ENCODE results near the gene WDR49. TPM values are rescaled to one million over a fixed set of nuclear protein-coding genes. Genes with fewer than 3 reads are reported as not detected.

Gene WDR49
- total RNA-seq = 10 to 100 TPM in 1 of 8 experiments, 1 to 10 TPM in 3, under 1 TPM in 2, not detected in 2; 0.46 to 60.4 (median 1.6) TPM

GRCh38 chr3:167653760-167654159, at the start of gene WDR49:
WDR49 (minus strand) TSS chr3:167653942; CDS start chr3:167653425, 517 bp downstream.
- Histone ChIP-seq H3K4me3 (peak within 1 kb of the TSS in 1 of 5 donors; percentile 13), H3K27ac (no peak within 1 kb of the TSS), H3K4me1 (replicated peaks in 1 of 2) (peaks cover 10 to 16% of the 10 kb centered on the region in 2 donors)
- in situ Hi-C loops (cut with MboI; ENCODE audit: low pct_unique_long_range_greater_than_20kb in 2 of 9, low sequenced_read_pairs in 9 of 9, unreplicated experiment in 9 of 9) = no loop called here
- ATAC-seq (replicated peaks in 6 of 8) = peak in 7 of 8 experiments; percentile 25 to 87 (median 59)
- WGBS, 10 experiments = 22 to 85% (median 46%) methylated on average over 1 of the region's 1 CpG; no CpG with 5 or more reads in 1 of the 10 experiments

- 80 to 100% (median 100%) methylated on average over 1 to 2 of the region's 2 CpGs; no CpG with 5 or more reads in 3 of the 10 experiments for WGBS, 10 experiments
Observed at GRCh38 chr3:167700926-167701325, 47.2 kb upstream of the WDR49 start.

DNA sequence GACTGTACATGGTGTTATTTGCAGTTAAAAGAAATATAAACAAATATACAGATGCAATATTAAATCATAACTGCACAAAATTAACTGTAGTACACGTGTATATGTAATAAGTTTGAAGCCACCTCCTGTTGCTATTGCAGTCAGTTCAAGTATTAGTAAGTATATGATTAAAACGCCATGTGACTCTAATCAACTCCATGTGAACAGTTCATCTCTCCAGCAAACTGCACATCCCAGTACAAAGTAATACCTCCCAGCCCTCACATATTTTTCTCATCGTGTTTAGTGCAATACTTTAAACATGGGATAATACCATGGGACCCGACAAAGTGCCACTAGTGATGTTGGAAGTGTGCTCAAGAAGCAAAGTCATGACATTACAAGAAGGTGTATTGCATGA, 46.3 kb upstream of the WDR49 start:
- Histone ChIP-seq H3K4me1 (replicated peaks in 1 of 2) (no peaks in the 10 kb centered on the region), H3K27ac (no peak overlapping the region), H3K4me3 (no peak overlapping the region)
- WGBS, 10 experiments = 0 to 100% (median 92%) methylated on average over 2 to 4 of the region's 4 CpGs
- in situ Hi-C loops (cut with MboI; ENCODE audit: low pct_unique_long_range_greater_than_20kb in 2 of 9, low sequenced_read_pairs in 9 of 9, unreplicated experiment in 9 of 9) = no loop called here
- ATAC-seq (replicated peaks in 6 of 8) = no peak

More at GRCh38 chr3:167700926-167701325, 47.2 kb upstream of the WDR49 start:
- Histone ChIP-seq H3K4me3 (no peak overlapping the region), H3K27ac (no peak overlapping the region), H3K4me1 (replicated peaks in 1 of 2) (no peaks in the 10 kb centered on the region)
- ATAC-seq (replicated peaks in 6 of 8) = no peak
- in situ Hi-C loops (cut with MboI; ENCODE audit: low pct_unique_long_range_greater_than_20kb in 2 of 9, low sequenced_read_pairs in 9 of 9, unreplicated experiment in 9 of 9) = no loop called here

GRCh38 chr3:167694121-167694520, 40.4 kb upstream of the WDR49 start:
- Histone ChIP-seq H3K4me1 (replicated peaks in 1 of 2) (no peaks in the 10 kb centered on the region), H3K4me3 (no peak overlapping the region), H3K27ac (no peak overlapping the region)
- in situ Hi-C loops (cut with MboI; ENCODE audit: low pct_unique_long_range_greater_than_20kb in 2 of 9, low sequenced_read_pairs in 9 of 9, unreplicated experiment in 9 of 9) = loop anchor here in 1 of 9 experiments (25.0 kb wide), 1 partner anchor 307 kb away; the partner anchor contains the start of gene ZBBX
- ATAC-seq (replicated peaks in 6 of 8) = no peak
- WGBS, 10 experiments = 83 to 100% (median 100%) methylated on average over 1 to 2 of the region's 2 CpGs

GRCh38 chr3:167691366-167691765, 37.6 kb upstream of the WDR49 start:
- in situ Hi-C loops (cut with MboI; ENCODE audit: low pct_unique_long_range_greater_than_20kb in 2 of 9, low sequenced_read_pairs in 9 of 9, unreplicated experiment in 9 of 9) = loop anchor here in 1 of 9 experiments (25.0 kb wide), 1 partner anchor 304 kb away; the partner anchor contains the start of gene ZBBX
- Histone ChIP-seq H3K27ac (no peak overlapping the region), H3K4me1 (replicated peaks in 1 of 2) (no peaks in the 10 kb centered on the region), H3K4me3 (no peak overlapping the region)
- no peak for ATAC-seq (replicated peaks in 6 of 8)
- 29 to 100% (median 61%) methylated on average over 2 to 3 of the region's 3 CpGs; no CpG with 5 or more reads in 3 of the 10 experiments for WGBS, 10 experiments

GRCh38 chr3:167684388-167684993, 30.7 kb upstream of the WDR49 start:
- Histone ChIP-seq H3K4me1 (replicated peaks in 1 of 2) (no peaks in the 10 kb centered on the region), H3K27ac (no peak overlapping the region), H3K4me3 (no peak overlapping the region)
- in situ Hi-C loops (cut with MboI; ENCODE audit: low pct_unique_long_range_greater_than_20kb in 2 of 9, low sequenced_read_pairs in 9 of 9, unreplicated experiment in 9 of 9) = loop anchor here in 1 of 9 experiments (25.0 kb wide), 1 partner anchor 297 kb away; the partner anchor contains the start of gene ZBBX
- ATAC-seq (replicated peaks in 6 of 8) = peak in 4 of 8 experiments; percentile 36 to 68 (median 58)

DNA sequence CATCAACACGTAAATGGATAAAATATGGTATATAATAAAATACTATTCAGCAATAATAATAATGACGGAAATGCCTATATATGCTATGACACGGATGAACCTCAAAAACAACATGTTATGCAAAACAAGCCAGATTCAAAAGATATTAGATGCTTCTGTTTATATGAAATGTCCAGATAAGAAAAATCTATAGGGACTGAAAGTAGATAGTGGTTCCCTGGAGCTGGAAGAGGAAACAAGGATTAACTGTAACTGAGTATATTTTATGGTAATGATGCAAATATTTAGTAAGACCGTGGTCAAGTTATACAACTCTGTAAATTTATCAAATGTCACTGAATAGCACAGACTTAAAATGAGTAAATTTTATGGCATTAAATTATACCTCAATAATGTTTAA, 25.8 kb upstream of the WDR49 start:
- in situ Hi-C loops (cut with MboI; ENCODE audit: low pct_unique_long_range_greater_than_20kb in 2 of 9, low sequenced_read_pairs in 9 of 9, unreplicated experiment in 9 of 9) = loop anchor here in 1 of 9 experiments (25.0 kb wide), 1 partner anchor 292 kb away; the partner anchor contains the start of gene ZBBX
- Histone ChIP-seq H3K4me1 (replicated peaks in 1 of 2) (no peaks in the 10 kb centered on the region), H3K4me3 (no peak overlapping the region), H3K27ac (no peak overlapping the region)
- ATAC-seq (replicated peaks in 6 of 8) = no peak
- WGBS, 10 experiments = 82 to 100% (median 99%) methylated on average over 1 to 4 of the region's 4 CpGs

DNA sequence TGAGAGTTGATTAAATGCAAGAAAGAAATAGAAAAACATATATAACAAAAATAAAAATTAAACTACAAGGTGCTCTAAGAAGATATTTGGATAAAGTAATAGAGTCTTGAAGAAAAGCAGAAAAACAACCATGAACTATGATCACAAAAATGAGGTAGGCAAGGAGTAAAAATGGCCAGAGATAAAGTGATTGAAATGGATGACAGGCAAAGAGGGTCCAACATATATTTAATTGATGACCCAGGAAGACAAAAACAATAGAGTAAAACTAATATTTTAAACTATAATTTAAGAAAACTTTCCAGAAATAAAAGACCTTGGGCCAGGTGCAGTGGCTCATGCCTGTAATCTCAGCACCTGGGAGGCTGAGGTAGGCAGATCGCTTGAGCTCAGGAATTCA, 22.1 kb upstream of the WDR49 start:
- in situ Hi-C loops (cut with MboI; ENCODE audit: low pct_unique_long_range_greater_than_20kb in 2 of 9, low sequenced_read_pairs in 9 of 9, unreplicated experiment in 9 of 9) = loop anchor here in 1 of 9 experiments (25.0 kb wide), 1 partner anchor 289 kb away; the partner anchor contains the start of gene ZBBX
- Histone ChIP-seq H3K4me3 (no peak overlapping the region), H3K4me1 (replicated peaks in 1 of 2) (no peaks in the 10 kb centered on the region), H3K27ac (no peak overlapping the region)
- WGBS, 10 experiments = 86 to 100% (median 100%) methylated on average over 1 of the region's 1 CpG; no CpG with 5 or more reads in 4 of the 10 experiments
- no peak for ATAC-seq (replicated peaks in 6 of 8)

- H3K4me3 ChIP-seq = no peak overlapping the region
- in situ Hi-C loops (cut with MboI; ENCODE audit: low pct_unique_long_range_greater_than_20kb in 2 of 9, low sequenced_read_pairs in 9 of 9, unreplicated experiment in 9 of 9) = no loop called here
- 75 to 100% (median 100%) methylated on average over 1 of the region's 1 CpG; no CpG with 5 or more reads in 3 of the 10 experiments for WGBS, 10 experiments
- no peaks in the 10 kb centered on the region for H3K4me1 ChIP-seq (replicated peaks in 1 of 2)
- no peak for ATAC-seq (replicated peaks in 6 of 8)
- no peak overlapping the region for H3K27ac ChIP-seq
Observed at GRCh38 chr3:167673221-167673620, 19.5 kb upstream of the WDR49 start.

- 76 to 100% (median 90%) methylated on average over 1 to 4 of the region's 4 CpGs for WGBS, 10 experiments
- no peak overlapping the region for H3K4me3 ChIP-seq
- no peak overlapping the region for H3K27ac ChIP-seq
- no peak for ATAC-seq (replicated peaks in 6 of 8)
- in situ Hi-C loops (cut with MboI; ENCODE audit: low pct_unique_long_range_greater_than_20kb in 2 of 9, low sequenced_read_pairs in 9 of 9, unreplicated experiment in 9 of 9) = no loop called here
- H3K4me1 ChIP-seq (replicated peaks in 1 of 2) = no peaks in the 10 kb centered on the region
Observed at GRCh38 chr3:167671878-167672427, 18.2 kb upstream of the WDR49 start.

DNA sequence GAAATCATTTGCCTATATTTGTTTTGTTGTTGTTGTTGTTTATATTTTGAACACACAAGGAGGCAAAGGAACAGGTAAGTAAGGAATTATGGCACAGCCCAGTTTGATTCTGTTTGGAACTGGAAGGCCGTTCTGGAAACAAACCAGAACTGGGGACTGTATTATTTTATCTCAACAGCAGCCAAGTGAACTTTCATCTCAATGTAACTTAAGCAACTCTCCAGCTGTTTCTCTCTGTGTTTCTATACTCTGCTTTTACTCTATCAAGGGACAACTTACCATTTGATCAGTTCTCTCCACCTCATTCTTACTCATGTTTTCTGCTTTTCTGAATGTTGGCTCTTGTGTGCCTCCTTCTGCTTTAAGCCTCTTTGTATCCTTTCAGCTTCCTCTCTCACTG, 16.0 kb upstream of the WDR49 start:
- WGBS, 10 experiments = 40 to 100% (median 83%) methylated on average over 1 of the region's 1 CpG
- in situ Hi-C loops (cut with MboI; ENCODE audit: low pct_unique_long_range_greater_than_20kb in 2 of 9, low sequenced_read_pairs in 9 of 9, unreplicated experiment in 9 of 9) = no loop called here

GRCh38 chr3:167668651-167669050, 14.9 kb upstream of the WDR49 start:
- Histone ChIP-seq H3K4me1 (replicated peaks in 1 of 2) (peaks cover 0 to 4% of the 10 kb centered on the region in 2 donors), H3K27ac (no peak overlapping the region), H3K4me3 (no peak overlapping the region)
- WGBS, 10 experiments = 91 to 100% (median 100%) methylated on average over 1 of the region's 1 CpG; no CpG with 5 or more reads in 4 of the 10 experiments
- no peak for ATAC-seq (replicated peaks in 6 of 8)
- in situ Hi-C loops (cut with MboI; ENCODE audit: low pct_unique_long_range_greater_than_20kb in 2 of 9, low sequenced_read_pairs in 9 of 9, unreplicated experiment in 9 of 9) = no loop called here

More for the DNA sequence above, 16.0 kb upstream of the WDR49 start:
- H3K27ac ChIP-seq = no peak overlapping the region
- peaks cover 0 to 4% of the 10 kb centered on the region in 2 donors for H3K4me1 ChIP-seq (replicated peaks in 1 of 2)
- H3K4me3 ChIP-seq = no peak overlapping the region
- ATAC-seq (replicated peaks in 6 of 8) = no peak

- no peak overlapping the region for H3K27ac ChIP-seq
- in situ Hi-C loops (cut with MboI; ENCODE audit: low pct_unique_long_range_greater_than_20kb in 2 of 9, low sequenced_read_pairs in 9 of 9, unreplicated experiment in 9 of 9) = no loop called here
- peaks cover 0 to 4% of the 10 kb centered on the region in 2 donors for H3K4me1 ChIP-seq (replicated peaks in 1 of 2)
- ATAC-seq (replicated peaks in 6 of 8) = peak in 5 of 8 experiments; percentile 55 to 80 (median 67)
- WGBS, 10 experiments = 40 to 80% (median 60%) methylated on average over 1 to 2 of the region's 2 CpGs; no CpG with 5 or more reads in 1 of the 10 experiments
- no peak overlapping the region for H3K4me3 ChIP-seq
Observed at GRCh38 chr3:167666563-167666962, 12.8 kb upstream of the WDR49 start.
